Epidermal melanocyte (primary cell): ENCODE measurements around the gene RCN2.
"Not testable (repeated sequence)": the region's sequence is repeated elsewhere in the genome, so short reads cannot be mapped to it uniquely, and the experiment has no call there.

Experiments used
- DNase-seq: peaks from one replicate; pipeline ENCODE4 v3.0.0; 2011; ENCODE audit warnings: low spot score; ENCODE audit not compliant: insufficient read length

Gene RCN2

DNA sequence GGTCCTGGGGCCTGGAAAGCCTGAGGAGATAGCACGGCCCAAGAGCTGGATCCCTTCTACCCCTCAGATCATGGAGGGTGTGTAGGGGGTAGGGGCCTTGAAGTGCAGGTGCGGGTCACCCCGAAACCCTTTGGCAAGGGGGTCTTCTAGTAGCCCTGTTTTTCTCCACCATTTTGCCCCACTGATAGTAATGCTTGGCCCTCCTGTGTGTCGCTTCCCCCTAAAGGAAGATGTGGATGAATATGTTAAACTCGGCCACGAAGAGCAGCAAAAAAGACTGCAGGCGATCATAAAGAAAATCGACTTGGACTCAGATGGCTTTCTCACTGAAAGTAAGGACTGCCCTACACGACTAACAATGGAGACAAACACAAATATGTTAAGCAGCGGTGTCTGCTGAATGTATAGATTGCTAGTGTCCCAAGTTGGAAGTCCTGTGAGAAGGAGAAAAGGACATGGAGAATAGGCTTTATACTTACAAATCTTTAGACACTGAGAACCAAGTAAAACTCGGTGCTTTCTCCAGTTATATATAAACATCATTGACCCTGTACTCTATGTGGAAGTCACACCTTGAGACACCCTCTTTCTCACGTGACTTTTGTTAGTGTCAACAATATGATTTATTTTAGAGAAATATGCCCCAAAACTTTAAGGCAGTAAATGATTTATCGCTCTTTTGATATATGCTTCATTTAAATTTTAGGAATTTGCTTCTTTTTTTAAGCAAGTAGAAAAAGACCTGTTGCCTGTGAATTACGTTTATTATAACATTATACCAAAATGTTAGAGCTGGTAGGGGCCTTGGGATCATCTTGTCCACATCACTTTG, 802 bp downstream of the RCN2 start:
- DNase-seq = no peak

GRCh38 chr15:76935620-76936019, 4.1 kb downstream of the RCN2 start:
- no peak for DNase-seq

- no peak for DNase-seq
These were observed 5.1 kb downstream of the RCN2 start for GRCh38 chr15:76936671-76937070.

DNA sequence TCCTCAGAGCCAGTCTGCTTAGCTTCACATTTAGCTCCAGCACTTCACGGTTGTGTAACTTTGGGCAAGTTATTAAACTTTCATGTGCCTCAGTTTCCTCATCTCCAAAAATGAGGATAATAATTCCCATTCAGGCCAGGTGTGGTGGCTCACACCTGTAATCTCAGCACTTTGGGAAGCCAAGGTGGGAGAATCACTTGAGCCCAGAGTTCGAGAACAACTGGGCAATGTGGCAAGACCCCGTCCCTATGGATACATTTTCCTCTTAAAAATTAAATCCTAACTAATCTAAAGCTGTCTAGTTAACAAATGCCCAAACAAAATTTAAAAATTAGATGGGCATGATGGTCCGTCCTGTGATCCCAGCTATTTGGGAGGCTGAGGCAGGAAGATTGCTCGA, 7.2 kb downstream of the RCN2 start:
- DNase-seq = no peak

DNA sequence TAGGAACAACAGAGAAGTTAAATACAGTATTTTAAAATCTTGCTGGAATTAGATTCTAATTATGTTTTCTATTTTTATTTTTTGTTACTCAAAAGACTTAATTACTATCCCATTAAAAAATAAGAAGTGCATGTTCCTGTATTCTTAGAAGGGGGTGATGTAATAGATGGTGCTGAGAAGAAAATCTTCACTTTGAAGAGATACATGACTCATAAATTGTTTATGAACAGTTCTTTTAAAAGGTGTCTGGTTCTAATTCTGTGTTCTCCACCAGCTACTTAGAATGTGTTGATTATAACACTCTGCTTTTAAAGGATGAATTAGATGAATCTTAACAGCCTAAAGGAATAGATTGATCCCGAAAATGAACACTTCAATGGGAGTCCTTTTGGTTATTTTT, 8.2 kb downstream of the RCN2 start:
- no peak for DNase-seq

GRCh38 chr15:76941636-76942035, 10.1 kb downstream of the RCN2 start:
- DNase-seq = no peak

DNA sequence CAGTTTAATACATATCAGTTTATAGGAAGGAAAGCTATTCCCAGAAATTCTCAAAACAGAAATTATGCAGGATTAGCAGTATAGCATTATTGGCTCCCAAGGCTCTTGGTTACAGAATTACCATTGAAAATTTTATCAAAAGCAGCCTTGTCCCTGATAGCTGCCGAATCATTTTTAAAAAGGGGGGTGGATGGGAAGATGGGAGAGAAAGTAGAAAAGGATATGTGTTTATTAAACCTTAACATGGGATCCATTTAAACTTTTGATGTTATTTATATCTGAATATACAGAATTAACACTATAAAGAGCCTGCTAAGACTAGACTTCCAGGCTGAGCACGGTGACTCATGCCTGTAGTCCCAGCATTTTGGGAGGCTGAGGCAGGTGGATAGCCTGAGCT, 10.8 kb downstream of the RCN2 start:
- peak; percentile 20 for DNase-seq

DNA sequence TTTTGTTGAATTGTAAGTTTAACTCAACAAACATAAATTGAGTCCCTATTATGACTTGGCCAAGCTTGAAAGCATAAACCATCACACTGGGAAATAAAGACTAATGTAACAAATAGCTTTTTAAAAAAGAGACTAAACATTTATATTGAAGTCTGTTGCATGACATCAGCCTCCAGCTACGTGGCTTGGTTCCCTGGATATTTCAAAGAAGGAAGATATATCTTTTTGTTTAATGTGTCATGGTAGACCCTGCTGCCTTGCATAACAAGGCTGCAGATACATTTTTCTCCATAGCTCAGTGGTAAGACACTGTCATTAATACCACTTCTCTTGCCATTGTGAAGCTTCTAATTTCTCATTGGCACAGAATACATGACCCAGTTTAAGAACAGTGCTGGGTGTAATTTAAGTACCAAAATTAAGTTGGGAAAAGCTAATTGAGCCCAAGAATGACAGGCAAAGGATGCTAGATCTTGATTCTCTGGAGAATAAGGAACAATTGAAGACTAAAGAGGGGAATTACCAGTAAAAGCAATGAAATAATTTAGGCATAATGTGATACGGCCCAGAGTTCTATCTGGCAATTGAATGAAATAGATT, 14.0 kb downstream of the RCN2 start:
- no peak for DNase-seq

- no peak for DNase-seq
These were observed 15.9 kb downstream of the RCN2 start for GRCh38 chr15:76947454-76947853.

GRCh38 chr15:76951220-76951619, 19.7 kb downstream of the RCN2 start:
- no peak for DNase-seq

- DNase-seq = no peak
These were observed 22.4 kb downstream of the RCN2 start for GRCh38 chr15:76953913-76954312.

DNA sequence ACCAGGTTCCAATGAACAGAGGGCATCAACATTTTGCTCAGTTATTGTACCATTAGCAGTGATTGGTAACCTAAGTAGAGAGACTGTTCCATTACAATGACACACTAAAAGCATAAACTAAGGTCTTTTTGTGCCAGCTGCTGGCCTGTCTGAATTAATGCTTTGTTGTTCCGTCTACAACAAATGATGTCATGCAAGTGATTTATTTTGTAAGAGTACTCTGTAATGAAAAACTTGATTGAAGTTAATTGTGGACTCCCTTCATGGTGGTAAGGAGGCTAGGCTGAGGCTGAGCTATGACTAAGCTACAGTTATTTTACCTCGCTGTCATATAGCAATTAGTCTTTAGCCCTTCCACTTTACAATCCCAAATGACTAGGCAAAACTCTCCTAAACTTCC, 23.2 kb downstream of the RCN2 start:
- DNase-seq = no peak

GRCh38 chr15:76961268-76962011, 29.9 kb downstream of the RCN2 start:
- DNase-seq = no peak

DNA sequence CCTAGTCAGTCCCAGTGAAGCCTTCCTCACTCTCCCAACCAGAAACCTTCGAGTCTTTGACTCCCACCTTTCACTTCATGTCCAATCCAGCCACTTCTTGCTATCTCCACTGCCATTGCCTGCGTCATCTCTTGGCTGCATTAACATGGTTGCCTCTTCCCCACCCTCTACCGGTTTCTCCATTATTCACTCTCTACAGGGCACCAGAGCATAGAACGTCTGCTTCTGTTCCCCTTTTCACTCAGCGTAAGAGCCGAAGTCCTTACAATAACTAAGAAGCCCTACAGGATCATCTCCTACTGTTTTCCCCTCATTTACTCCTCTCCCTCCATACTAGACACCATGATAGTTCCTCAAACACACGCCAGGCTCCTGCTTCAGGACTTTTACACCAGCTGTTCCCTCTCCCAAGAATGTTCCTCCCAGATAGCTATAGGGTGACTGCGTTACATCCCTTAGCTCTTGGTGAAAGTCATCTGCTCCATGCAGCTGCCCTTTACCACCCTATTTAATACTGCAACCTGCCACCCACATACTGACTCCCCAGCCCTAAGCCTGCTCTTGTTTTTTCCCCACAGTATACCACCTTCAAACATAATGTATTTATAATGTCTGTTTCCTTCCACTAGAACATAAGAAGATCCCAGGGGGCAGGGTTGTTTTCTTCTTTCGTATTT, 30.9 kb downstream of the RCN2 start:
- DNase-seq = no peak

DNA sequence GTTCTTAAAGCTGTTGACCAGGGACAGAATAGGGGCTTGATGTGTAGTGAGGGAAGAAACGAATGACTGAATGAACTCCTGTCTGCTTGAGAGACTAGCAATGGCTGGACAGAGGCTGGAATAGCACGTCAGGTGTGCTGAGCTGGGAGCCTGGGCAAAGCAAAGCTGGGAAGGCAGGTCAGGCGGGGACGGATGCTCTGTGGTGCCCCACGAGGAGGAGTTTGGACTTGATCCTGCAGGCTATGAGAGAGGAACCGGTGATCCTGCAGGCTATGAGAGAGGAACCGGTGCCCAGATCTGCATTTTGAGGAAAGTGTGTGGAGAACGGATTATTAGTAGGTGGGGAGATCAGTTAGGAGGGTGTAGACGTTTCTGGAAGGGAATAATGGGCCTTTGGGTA, 32.0 kb downstream of the RCN2 start:
- DNase-seq = no peak

GRCh38 chr15:76964157-76964556, 32.6 kb downstream of the RCN2 start:
- DNase-seq = no peak

GRCh38 chr15:76966051-76966450, 34.5 kb downstream of the RCN2 start:
- DNase-seq = not testable (repeated sequence)

- DNase-seq = no peak
These were observed 35.5 kb downstream of the RCN2 start for GRCh38 chr15:76967067-76967466.

GRCh38 chr15:76968306-76968705, 36.8 kb downstream of the RCN2 start:
- no peak for DNase-seq

DNA sequence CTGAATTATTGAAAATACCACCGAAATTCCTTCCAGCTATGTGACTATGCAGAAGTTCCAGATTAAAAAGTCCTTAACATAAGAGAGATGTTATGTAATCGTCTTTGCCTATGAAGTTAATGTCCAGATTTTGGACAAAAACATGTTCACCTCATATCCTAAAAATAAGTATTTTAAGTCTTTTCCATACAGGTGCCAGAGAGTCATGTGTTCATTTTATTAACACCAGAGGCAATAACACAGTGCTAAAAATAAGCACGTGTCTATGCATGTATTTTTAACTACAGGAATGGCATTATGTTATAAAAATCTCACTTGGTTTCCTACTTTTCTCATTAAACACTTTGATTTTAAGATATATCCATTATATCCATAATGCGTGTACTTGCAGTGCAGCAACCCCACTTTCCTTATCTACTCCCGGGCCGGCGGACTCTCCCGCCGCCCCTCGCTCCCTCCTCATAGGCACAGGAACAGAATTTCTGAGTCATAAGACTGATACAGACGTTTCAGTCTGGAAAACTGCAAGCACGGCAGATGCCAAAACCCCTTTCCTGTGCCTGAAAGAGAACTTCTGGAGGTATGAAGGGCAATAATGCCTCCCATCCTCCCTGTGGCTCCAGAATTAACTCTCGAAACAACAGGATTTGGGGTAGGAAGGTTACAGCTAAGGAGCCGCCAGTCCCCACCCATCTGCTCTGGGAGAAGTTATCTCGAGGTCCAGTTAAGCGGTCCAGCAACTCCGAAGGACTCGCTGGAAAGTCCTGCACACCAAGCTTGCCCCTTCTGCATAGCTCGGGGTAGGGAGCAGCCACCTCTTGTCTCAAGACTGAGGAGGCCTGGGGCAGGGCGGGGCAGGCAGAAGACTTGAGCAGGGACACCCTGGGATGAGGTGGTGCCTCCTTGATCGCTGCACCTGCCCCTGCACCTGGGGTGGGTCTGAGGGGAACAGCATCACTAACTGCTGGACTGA, 41.1 kb downstream of the RCN2 start:
- DNase-seq = no peak

DNA sequence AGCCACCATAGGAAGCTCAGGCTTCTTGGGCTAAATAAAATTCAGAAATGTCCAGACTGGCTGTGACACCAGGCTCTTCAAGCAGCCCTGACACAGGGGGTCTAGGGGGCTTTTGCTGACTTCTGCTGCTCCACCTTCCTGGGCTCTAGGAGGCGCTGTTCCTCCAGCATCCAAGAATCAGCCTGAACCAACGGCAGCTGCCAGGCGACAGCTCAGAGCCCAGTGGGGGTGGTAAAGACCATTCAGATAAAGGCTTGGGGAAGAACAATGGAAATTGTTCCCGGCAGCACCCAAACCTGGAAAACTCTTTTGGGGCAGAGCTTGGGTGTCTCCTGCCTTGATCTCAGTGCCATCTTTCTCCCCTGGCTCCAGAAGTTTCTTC, 41.8 kb downstream of the RCN2 start:
- no peak for DNase-seq
